HG03159 (cell line): ENCODE measurements around the gene AMMECR1.

ENCODE experiments used
- ATAC-seq: cut with Tn5 transposase; IDR thresholded peaks from one replicate; pipeline ENCODE4 v1.9.1; 2021; ENCODE audit warnings: mild to moderate bottlenecking, moderate library complexity; ENCODE audit not compliant: unreplicated experiment

AMMECR1 gene

DNA sequence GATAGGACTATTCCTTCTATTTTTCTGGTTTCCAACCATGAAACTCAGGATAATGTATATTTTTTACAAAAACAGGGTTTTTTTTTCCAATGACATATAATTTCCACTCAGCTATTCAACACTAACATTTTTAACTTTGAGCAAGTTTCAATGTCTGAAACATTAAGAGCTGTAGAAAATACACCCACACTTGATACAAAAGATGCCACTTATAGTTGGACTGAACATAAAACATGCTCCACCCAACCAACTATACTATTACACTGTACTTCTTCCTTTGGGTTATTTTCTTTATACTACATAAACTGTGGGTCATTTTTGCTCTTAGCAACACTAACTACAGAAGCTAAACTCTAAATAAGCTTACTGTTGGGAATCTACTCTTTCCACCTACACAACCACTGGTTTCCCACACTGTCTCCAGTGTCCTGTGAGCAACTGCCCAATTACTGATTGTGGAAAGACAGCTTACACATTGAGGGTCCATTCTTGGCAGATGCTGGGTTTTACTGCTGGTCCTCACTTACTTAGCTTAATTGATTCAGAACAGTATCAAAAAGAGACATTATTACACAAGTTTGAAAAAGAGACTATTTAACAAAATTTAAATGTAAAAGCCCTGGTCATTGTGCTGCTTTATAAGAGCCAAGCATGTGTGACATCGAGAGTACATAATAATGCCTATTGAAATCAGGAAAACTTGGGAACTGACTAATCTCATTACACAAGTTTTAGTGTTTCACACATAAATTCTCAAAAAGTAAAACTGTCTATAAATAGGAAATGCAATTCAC lies 6.3 kb downstream of the AMMECR1 start:
- no peak for ATAC-seq

GRCh38 chrX:110310896-110311295 lies 7.0 kb downstream of the AMMECR1 start:
- peak; percentile 77 for ATAC-seq

- ATAC-seq = no peak
Observed at GRCh38 chrX:110310000-110310790, 7.7 kb downstream of the AMMECR1 start.

DNA sequence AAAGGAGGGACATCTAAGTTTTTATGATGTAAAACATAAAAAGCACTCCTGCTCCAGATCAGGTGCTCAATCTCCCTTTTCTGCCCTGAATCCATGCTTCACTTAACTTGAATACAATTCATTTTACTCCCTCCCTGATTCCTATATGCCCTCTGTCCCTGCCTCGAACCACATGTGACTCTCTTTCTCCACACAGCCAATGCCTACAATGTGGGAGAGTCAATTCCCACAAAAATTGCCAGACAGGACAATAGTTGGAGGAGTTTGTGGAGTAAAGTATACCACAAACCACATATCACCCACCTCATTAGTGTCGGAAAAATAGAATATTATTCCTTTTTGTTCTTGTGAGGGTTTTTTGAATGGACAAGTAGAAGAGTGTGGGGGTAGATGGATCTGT lies 9.7 kb downstream of the AMMECR1 start:
- no peak for ATAC-seq

- no peak for ATAC-seq
Observed at GRCh38 chrX:110304884-110305283, 13.0 kb downstream of the AMMECR1 start.

- no peak for ATAC-seq
Observed at GRCh38 chrX:110304371-110304770, 13.5 kb downstream of the AMMECR1 start.

DNA sequence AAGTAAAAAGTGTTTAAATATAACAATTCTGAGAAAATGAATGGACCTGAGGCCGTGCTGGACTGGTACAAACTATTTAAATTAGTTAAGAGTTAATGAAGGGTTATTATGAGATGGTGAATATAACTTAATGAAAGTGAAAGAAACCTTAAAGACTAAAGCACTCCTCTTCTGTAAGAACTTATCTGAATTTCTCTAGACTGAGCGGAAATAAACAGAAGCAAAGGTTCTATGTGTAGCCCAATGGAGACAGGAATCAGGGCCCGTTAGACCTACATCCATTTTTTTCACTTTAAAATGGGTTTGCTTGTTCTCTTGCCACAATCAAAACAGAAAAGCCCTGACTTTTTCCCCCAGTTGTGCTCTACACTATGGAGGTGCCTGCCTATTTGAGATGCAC lies 14.9 kb downstream of the AMMECR1 start:
- no peak for ATAC-seq

GRCh38 chrX:110301194-110301593 lies 16.7 kb downstream of the AMMECR1 start:
- ATAC-seq = no peak

GRCh38 chrX:110294087-110294486 lies 23.8 kb downstream of the AMMECR1 start:
- no peak for ATAC-seq

DNA sequence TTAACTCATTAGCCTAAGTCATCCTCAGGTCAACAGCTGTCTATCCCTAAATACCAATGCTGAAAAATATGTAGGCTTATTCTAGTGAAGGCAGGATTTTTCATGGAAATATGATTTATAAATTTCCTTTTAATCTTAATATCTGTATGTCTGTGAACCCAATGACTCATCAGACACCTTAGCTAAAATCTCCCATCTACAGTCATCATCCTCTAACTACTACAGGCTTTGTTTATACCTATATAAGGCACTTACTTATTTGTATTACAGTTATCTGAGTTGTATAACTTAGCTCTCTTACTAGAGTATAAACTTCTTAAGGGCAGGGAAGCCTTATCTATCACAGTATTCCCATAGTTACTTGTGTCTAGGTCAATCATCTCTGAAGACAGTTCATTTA lies 24.2 kb downstream of the AMMECR1 start:
- no peak for ATAC-seq

DNA sequence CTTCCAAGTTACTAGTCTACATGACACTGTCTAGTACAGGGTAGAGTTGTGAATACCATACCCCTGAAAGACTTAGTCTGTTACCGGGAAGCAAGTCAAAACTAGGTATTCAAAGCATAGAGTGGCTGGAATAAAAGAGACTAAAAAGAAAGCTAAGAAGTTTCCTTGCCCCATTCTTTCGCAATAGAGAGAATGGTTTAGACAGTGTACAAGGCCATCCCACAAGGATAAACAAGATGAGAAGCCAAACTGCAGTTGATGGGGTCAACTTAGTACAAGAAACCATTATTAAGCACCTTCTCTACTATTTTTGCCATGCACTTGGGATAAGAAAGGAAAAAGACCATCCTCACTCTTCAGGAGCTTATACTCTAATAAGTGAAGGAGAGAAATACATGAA lies 30.3 kb downstream of the AMMECR1 start:
- no peak for ATAC-seq

- no peak for ATAC-seq
Observed at GRCh38 chrX:110286106-110286505, 31.8 kb downstream of the AMMECR1 start.

DNA sequence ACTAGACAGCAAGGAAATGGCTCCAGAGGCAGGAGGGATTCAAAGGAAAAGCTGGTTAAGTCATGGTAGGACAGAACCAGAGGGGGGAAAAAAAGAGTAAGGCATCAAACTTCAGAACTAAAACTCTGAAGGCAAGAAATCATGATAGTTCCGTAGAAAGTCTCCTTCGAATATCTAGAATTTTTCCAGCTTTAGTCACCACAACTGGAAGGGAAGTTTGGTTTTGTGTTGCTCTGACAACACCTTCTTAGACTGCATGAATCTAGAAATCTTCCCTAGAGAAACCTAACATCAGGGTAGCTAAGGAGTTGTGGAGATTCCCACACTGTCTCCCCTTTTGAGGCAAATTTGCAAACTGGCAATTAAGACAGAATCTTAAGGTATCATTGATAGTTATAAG lies 33.7 kb downstream of the AMMECR1 start:
- ATAC-seq = no peak

GRCh38 chrX:110282922-110283321 lies 35.0 kb downstream of the AMMECR1 start:
- ATAC-seq = no peak

GRCh38 chrX:110281377-110281776 lies 36.5 kb downstream of the AMMECR1 start:
- no peak for ATAC-seq

GRCh38 chrX:110280954-110281353 lies 36.9 kb downstream of the AMMECR1 start:
- no peak for ATAC-seq

GRCh38 chrX:110277609-110278008 lies 40.3 kb downstream of the AMMECR1 start:
- ATAC-seq = no peak

GRCh38 chrX:110276778-110277177 lies 41.1 kb downstream of the AMMECR1 start:
- peak; percentile 89 for ATAC-seq

GRCh38 chrX:110268886-110269285 lies 49.0 kb downstream of the AMMECR1 start:
- ATAC-seq = no peak

- ATAC-seq = no peak
Observed at GRCh38 chrX:110268395-110268794, 49.5 kb downstream of the AMMECR1 start.

DNA sequence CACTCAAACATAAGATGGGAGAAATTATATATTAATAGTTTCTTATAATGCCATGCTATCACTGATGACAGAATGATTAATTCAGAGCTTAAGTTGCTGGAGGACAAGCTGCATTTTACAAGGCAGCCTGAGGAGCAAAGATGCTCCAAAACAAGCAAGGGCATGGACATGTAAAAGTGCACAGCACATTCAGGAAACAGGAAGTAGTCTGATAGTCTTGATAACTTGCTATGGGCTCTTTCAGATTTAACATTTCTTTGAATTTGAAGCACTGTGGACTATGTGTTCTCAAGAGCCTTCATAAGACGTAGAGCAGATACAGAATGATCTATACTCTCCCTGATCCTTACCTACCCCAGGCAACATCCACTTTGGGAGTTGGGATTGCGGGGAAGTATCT lies 50.0 kb downstream of the AMMECR1 start:
- no peak for ATAC-seq

- no peak for ATAC-seq
Observed at GRCh38 chrX:110265661-110266060, 52.2 kb downstream of the AMMECR1 start.
